Measurements from ENCODE around the gene SMAD7.

DNA sequence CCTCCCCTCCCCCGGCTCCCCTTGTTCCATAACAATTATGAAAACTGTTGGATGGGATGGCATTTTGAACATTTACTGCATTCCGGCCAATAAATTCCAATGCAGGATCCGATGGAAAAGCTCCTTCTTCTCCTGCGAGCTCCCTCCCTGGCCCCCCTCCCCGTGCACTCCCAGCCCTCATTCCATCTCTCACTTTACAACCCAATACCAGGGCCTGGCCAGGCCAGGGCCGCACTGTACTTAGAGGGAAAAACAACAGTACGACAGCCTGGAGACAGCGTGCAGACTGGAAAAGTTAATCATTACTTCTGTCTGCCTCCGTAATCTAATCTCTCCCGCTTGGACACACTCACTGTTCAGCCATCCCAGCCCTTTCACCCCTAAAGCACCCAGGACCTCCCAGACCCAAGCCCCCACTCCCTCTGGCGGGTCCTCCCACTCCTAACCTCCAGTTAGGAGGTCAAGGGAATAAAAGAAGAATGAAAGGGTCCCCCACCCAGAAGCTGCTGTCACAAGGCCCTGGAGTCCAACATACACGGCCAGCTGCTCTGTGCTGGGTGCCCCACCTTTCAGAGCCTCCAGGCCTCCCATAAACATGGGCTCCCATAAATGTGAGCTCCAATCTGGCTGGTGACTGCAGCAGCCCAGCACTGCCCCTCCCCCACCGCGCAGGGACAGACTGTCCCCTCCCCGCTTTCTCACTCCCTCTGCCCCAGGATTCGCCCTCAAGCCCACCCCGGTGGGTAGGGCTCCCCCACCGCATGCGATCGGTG lies 20.6 kb downstream of the SMAD7 start:
- TF ChIP-seq, protein P1, sequence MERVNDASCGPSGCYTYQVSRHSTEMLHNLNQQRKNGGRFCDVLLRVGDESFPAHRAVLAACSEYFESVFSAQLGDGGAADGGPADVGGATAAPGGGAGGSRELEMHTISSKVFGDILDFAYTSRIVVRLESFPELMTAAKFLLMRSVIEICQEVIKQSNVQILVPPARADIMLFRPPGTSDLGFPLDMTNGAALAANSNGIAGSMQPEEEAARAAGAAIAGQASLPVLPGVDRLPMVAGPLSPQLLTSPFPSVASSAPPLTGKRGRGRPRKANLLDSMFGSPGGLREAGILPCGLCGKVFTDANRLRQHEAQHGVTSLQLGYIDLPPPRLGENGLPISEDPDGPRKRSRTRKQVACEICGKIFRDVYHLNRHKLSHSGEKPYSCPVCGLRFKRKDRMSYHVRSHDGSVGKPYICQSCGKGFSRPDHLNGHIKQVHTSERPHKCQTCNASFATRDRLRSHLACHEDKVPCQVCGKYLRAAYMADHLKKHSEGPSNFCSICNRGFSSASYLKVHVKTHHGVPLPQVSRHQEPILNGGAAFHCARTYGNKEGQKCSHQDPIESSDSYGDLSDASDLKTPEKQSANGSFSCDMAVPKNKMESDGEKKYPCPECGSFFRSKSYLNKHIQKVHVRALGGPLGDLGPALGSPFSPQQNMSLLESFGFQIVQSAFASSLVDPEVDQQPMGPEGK (CRISPR knock-in tag; IDR thresholded peaks at IDR 0.05; ENCODE audit: borderline replicate concordance), result 0 out of 2 replicates have a peak, but pooled peaks have one; percentile 8
- TF ChIP-seq PPARA (CRISPR knock-in tag; IDR thresholded peaks at IDR 0.05; ENCODE audit: borderline replicate concordance) (no peak), ARNTL (CRISPR knock-in tag; IDR thresholded peaks at IDR 0.05; ENCODE audit: borderline replicate concordance, low read depth) (no peak)
- TF ChIP-seq, protein P2, sequence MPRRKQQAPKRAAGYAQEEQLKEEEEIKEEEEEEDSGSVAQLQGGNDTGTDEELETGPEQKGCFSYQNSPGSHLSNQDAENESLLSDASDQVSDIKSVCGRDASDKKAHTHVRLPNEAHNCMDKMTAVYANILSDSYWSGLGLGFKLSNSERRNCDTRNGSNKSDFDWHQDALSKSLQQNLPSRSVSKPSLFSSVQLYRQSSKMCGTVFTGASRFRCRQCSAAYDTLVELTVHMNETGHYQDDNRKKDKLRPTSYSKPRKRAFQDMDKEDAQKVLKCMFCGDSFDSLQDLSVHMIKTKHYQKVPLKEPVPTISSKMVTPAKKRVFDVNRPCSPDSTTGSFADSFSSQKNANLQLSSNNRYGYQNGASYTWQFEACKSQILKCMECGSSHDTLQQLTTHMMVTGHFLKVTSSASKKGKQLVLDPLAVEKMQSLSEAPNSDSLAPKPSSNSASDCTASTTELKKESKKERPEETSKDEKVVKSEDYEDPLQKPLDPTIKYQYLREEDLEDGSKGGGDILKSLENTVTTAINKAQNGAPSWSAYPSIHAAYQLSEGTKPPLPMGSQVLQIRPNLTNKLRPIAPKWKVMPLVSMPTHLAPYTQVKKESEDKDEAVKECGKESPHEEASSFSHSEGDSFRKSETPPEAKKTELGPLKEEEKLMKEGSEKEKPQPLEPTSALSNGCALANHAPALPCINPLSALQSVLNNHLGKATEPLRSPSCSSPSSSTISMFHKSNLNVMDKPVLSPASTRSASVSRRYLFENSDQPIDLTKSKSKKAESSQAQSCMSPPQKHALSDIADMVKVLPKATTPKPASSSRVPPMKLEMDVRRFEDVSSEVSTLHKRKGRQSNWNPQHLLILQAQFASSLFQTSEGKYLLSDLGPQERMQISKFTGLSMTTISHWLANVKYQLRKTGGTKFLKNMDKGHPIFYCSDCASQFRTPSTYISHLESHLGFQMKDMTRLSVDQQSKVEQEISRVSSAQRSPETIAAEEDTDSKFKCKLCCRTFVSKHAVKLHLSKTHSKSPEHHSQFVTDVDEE (CRISPR knock-in tag; IDR thresholded peaks at IDR 0.05), result peak; percentile 76; the same call in 1 of the 2 replicates
